ENCODE measurements around the gene OST4. TPM values are rescaled to one million over a fixed set of nuclear protein-coding genes. Genes with fewer than 3 reads are reported as not detected.

OST4 gene
- total and polyA plus RNA-seq, 7 donors, result 244 to 688 (median 413) TPM

DNA sequence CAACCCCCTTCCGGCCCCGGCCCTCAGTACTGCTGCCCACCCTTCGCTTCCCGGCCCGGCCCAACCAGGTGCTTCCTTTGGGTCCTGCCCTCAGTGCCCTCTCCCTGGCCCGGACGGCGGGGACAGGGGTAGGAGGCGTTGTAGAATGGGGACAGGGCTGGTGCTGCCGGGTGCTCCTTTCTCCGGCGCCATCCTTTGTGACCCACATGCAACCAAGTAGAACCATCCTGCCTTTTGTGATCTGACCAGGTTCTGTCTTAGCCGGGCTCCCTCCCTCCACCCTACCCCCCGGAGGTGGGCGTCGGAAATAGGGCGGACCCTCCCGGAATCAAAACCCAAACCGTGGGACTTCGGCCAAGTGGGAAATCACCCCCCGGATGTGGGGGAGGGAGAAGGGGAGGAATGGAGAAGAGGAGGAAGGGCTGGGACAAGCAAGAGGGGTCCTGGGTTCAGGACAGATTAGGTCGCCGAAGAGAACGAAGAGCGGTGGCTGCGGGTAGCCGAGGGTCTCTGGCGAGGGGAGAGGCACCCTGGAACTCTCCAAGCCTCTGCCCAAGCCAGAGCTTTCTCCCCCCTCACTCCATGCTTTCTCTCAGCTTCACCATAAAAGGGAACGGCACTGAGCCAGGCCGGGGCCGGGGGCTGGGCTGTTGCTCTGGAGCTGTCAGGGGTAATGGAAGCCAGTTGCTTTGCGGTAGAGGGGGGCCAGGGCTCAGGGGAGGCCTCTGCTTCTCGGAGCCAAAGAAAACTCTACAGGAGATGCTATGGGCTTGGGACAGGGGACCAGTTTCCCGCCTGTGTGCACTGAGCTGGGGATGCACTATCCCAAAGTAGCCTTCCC, 756 bp upstream of the OST4 start:
- intact Hi-C loops (cut with DNase I), result loop anchor here (1.0 kb wide), 1 partner anchor 21 kb away; the partner anchor contains the start of gene AGBL5
- DNase-seq, result peak; percentile 98

DNA sequence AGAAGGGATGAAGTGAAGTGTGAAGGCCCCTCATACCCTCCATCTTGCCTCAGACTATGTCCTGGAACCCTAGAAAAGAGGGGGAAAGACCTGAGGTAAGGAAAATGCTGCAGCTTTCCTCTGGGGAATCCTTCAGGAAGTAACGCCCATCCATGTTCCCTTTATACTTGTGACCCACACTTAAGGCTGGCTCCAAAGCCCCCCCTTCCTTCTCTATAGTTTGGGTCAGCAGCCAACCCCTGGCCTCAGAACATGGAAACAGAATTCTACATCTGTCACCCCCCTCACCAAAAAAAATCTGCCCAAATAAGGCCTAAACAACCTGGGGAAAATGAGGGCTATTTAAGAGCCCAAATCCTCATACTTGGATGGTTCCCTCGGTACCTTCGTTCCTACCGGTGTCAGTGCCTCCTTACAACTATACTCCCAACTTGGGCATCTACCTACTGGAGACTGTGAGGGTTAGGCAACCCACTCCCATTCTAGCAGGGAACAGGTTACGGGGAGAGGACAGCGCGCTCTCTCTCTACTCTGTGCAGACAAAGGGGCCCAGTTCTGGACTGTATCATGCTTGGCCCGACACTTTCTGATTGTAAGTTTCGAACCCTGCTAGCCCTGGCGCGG, 689 bp downstream of the OST4 start:
- Histone ChIP-seq H3K4me1 (peaks cover 0 to 67% (median 64%) of the 10 kb centered on the region in 4 donors), H3K4me3 (peak overlapping the region; percentile 70 to 94 (median 84)), H3K36me3 (peaks cover 0 to 30% (median 5%) of the 10 kb centered on the region in 4 donors), H3K27ac (peak overlapping the region; percentile 94 to 98 (median 97)), H3K27me3 (no peaks in the 10 kb centered on the region), H3K9me3 (no peaks in the 10 kb centered on the region)
- intact Hi-C loops (cut with DNase I), result loop anchor here (1.0 kb wide), 1 partner anchor 19 kb away; the partner anchor contains the start of gene AGBL5
- no peak for TF ChIP-seq POLR2AphosphoS5 (IDR thresholded peaks at IDR 0.05)
- TF ChIP-seq POLR2A (IDR thresholded peaks at IDR 0.05), result no peak
- no peak for TF ChIP-seq EP300 (IDR thresholded peaks at IDR 0.05)
- TF ChIP-seq, protein P1, sequence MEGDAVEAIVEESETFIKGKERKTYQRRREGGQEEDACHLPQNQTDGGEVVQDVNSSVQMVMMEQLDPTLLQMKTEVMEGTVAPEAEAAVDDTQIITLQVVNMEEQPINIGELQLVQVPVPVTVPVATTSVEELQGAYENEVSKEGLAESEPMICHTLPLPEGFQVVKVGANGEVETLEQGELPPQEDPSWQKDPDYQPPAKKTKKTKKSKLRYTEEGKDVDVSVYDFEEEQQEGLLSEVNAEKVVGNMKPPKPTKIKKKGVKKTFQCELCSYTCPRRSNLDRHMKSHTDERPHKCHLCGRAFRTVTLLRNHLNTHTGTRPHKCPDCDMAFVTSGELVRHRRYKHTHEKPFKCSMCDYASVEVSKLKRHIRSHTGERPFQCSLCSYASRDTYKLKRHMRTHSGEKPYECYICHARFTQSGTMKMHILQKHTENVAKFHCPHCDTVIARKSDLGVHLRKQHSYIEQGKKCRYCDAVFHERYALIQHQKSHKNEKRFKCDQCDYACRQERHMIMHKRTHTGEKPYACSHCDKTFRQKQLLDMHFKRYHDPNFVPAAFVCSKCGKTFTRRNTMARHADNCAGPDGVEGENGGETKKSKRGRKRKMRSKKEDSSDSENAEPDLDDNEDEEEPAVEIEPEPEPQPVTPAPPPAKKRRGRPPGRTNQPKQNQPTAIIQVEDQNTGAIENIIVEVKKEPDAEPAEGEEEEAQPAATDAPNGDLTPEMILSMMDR (IDR thresholded peaks at IDR 0.05), result no peak
- WGBS, 2 donors, result 4% methylated on average over 11 of the region's 11 CpGs
- no peak for DNase-seq

More for the DNA sequence above, 756 bp upstream of the OST4 start:
- TF ChIP-seq POLR2A (IDR thresholded peaks at IDR 0.05), result peak in 1 of 2 donors; percentile 51
- TF ChIP-seq EP300 (IDR thresholded peaks at IDR 0.05), result peak; percentile 54 to 89 (median 66)
- TF ChIP-seq, protein P1 (IDR thresholded peaks at IDR 0.05), result no peak
- TF ChIP-seq POLR2AphosphoS5 (IDR thresholded peaks at IDR 0.05), result peak; percentile 88 to 95 (median 92)
- Histone ChIP-seq H3K9me3 (no peaks in the 10 kb centered on the region), H3K4me1 (peaks cover 0 to 82% (median 76%) of the 10 kb centered on the region in 4 donors), H3K4me3 (peak overlapping the region; percentile 50 to 91 (median 74)), H3K27ac (peak overlapping the region; percentile 94 to 98 (median 97)), H3K27me3 (no peaks in the 10 kb centered on the region), H3K36me3 (peaks cover 0 to 30% (median 5%) of the 10 kb centered on the region in 4 donors)
- 9 to 17% methylated on average over 34 of the region's 34 CpGs for WGBS, 2 donors

DNA sequence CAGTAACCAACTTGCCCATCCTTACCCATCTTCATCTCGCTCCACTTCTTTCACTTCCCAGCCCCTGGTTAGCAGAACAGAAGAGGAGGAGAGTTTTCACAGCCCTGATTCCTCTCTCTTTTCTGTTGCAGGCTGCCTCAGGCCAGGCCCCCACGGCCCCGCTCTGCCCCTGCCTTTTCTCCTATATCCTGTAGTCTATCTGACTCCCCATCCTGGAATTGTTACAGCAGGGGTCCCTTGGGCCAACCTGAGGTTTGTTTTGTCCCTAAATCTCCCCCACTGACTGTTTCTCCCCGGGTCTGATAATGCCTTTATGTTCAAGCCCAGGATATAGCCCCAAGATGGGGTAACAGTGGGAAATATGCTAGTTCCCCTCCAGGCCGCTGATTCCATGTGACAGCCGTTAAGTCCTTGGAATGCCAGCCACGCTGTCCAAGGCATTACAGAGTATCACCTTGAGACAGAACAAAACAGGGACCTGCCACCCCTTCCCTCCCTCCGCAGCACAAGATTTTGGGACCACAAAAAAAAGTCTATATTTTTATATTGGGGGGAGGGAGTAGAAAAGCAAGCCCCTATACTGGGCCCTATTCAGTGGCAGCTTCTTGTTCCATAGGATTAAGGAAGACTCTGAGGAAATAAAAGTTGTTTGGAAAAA, 1.4 kb downstream of the OST4 start:
- peak; percentile 50 for DNase-seq
- peak overlapping the region in 3 of 4 donors; percentile 94 to 98 (median 97) for H3K27ac ChIP-seq

DNA sequence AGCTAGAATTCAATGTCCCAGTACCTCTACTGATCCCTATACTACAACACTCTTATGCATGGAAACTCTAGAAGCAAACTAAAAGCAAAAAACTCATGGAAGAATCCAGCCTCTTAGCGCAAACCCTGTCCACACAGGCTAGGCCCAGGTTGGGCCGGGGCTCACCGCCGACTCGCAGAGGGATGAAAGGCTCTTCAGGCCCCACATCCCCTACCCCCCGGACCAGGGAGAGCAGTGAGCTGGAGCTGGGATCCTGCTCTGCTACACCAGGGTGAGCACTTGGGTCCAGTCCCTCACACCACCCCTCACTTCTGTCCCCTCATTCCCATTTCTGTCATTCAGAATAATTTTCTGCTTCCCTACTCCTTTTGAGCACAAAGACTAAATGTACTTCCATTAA, 2.0 kb downstream of the OST4 start:
- 95 to 96% methylated on average over 6 of the region's 6 CpGs for WGBS, 2 donors
- Histone ChIP-seq H3K27me3 (no peaks in the 10 kb centered on the region), H3K4me1 (peaks cover 0 to 54% (median 50%) of the 10 kb centered on the region in 4 donors), H3K36me3 (peaks cover 0 to 37% (median 5%) of the 10 kb centered on the region in 4 donors), H3K9me3 (no peaks in the 10 kb centered on the region), H3K27ac (peak overlapping the region in 3 of 4 donors; percentile 94 to 98 (median 97)), H3K4me3 (no peak overlapping the region)
- peak; percentile 48 for DNase-seq
- TF ChIP-seq POLR2A (IDR thresholded peaks at IDR 0.05), result no peak
- TF ChIP-seq, protein P1 (IDR thresholded peaks at IDR 0.05), result no peak
- TF ChIP-seq EP300 (IDR thresholded peaks at IDR 0.05), result no peak
- no peak for TF ChIP-seq POLR2AphosphoS5 (IDR thresholded peaks at IDR 0.05)
- intact Hi-C loops (cut with DNase I), result no loop called here

More for the DNA sequence above, 1.4 kb downstream of the OST4 start:
- Histone ChIP-seq H3K9me3 (no peaks in the 10 kb centered on the region), H3K4me3 (peak overlapping the region in 3 of 4 donors; percentile 70 to 91 (median 77)), H3K36me3 (peaks cover 0 to 32% (median 5%) of the 10 kb centered on the region in 4 donors), H3K27me3 (no peaks in the 10 kb centered on the region), H3K4me1 (peaks cover 0 to 60% (median 57%) of the 10 kb centered on the region in 4 donors)
- intact Hi-C loops (cut with DNase I), result no loop called here
- TF ChIP-seq POLR2AphosphoS5 (IDR thresholded peaks at IDR 0.05) (no peak), POLR2A (IDR thresholded peaks at IDR 0.05) (no peak), EP300 (IDR thresholded peaks at IDR 0.05) (no peak)
- TF ChIP-seq, protein P1 (IDR thresholded peaks at IDR 0.05), result no peak
- WGBS, 2 donors, result 86 to 89% methylated on average over 8 of the region's 8 CpGs

Measured in sigmoid colon (tissue), 7 donors.